K562 (cell line): ENCODE results near the gene CMIP. TPM values are rescaled to one million over a fixed set of nuclear protein-coding genes. Genes with fewer than 3 reads are reported as not detected.

Experiments used
- ATAC-seq: fragments of 200-7000 bp; cut with Tn5 transposase; 3 replicates; pipeline ENCODE4 v1.9.1; 2020; ENCODE audit warnings: moderate library complexity
- BruUV-seq: library from RNA; stranded (reverse); fragments of 400-500 nt; replicated peaks from 2 replicates; lab custom pipeline; 2021; lab: Mats Ljungman, UMichigan
- CTCF ChIA-PET: fragments of 300-600 bp; formaldehyde crosslinking; extraction: SDS; loops from one replicate; lab custom pipeline; 2021; ENCODE audit warnings: low intra/inter-chr PET ratio; lab: Yijun Ruan, JAX
- POLR2A ChIA-PET: fragments of 300-600, 350-650 bp; sonication (Branson Sonifier 250); formaldehyde crosslinking; extraction: SDS; loops from one replicate; lab custom pipeline; 2021; ENCODE audit warnings: antibody characterized with exemption, inconsistent platforms; lab: Yijun Ruan, JAX
- DNase-seq, 4 experiments: peaks; one replicate each; pipeline versions ENCODE4 v3.0.0 to v3.0.0-alpha.2; 2011 to 2018; ENCODE audit warnings: low spot score in 3 of 4, mixed read lengths in 3 of 4; ENCODE audit errors: extremely low read depth in 1 of 4
- FAIRE-seq: peaks from 2 replicates; lab custom pipeline; 2011; peaks lifted over from hg19 to GRCh38; lab: Jason Lieb, UNC
- H2AFZ ChIP-seq: 2 replicates; pipeline ENCODE4 v1.6.0; 2011; ENCODE audit warnings: low read depth, low read length, control low read depth, inconsistent platforms
- H3K27ac ChIP-seq: fragments of 200-600 bp; 3 replicates; pipeline ENCODE4 v1.8.0; 2011; ENCODE audit warnings: low read depth, mild to moderate bottlenecking, control low read depth, inconsistent platforms, low read length, moderate library complexity, mixed read lengths; ENCODE audit errors: extremely low read depth
- H3K27me3 ChIP-seq, 2 experiments: fragments of 300-600 bp in 1 of 2; 2 replicates in 1 of 2; 3 replicates in 1 of 2; pipeline versions ENCODE4 v1.6.0 to v1.8.0; 2011; ENCODE audit warnings: inconsistent platforms in 2 of 2, low read length in 2 of 2, mild to moderate bottlenecking in 1 of 2, mixed read lengths in 1 of 2, moderate library complexity in 1 of 2; ENCODE audit not compliant: control insufficient read depth in 2 of 2, insufficient read depth in 2 of 2
- H3K36me3 ChIP-seq: fragments of 300-600 bp; 3 replicates; pipeline ENCODE4 v1.8.0; 2011; ENCODE audit warnings: mild to moderate bottlenecking, low read length, inconsistent platforms; ENCODE audit not compliant: control insufficient read depth, insufficient read depth
- H3K4me1 ChIP-seq, 2 experiments: fragments of 200-600 bp in 1 of 2; replicated peaks in 1 of 2; 2 replicates in 1 of 2; 3 replicates in 1 of 2; pipeline versions ENCODE4 v1.5.1 to v1.8.0; 2011; ENCODE audit warnings: inconsistent platforms in 2 of 2, low read length in 2 of 2, mild to moderate bottlenecking in 1 of 2, mixed read lengths in 1 of 2, moderate library complexity in 1 of 2; ENCODE audit not compliant: control insufficient read depth in 2 of 2, insufficient read depth in 2 of 2
- H3K4me2 ChIP-seq: 2 replicates; pipeline ENCODE4 v1.6.1; 2011; ENCODE audit warnings: low read length, control low read depth, inconsistent platforms, mixed read lengths; ENCODE audit not compliant: insufficient read depth
- H3K4me3 ChIP-seq: fragments of 200-600 bp; sonication (generic), shearing (Covaris generic); 2 replicates; pipeline ENCODE4 v1.5.1; 2016; ENCODE audit warnings: control low read depth, inconsistent platforms
- H3K79me2 ChIP-seq: fragments of 200-600 bp; 3 replicates; pipeline ENCODE4 v1.8.0; 2011; ENCODE audit warnings: low read length, inconsistent platforms; ENCODE audit not compliant: control insufficient read depth, insufficient read depth
- H3K9ac ChIP-seq, 2 experiments: 2 replicates each; pipeline versions ENCODE4 v1.6.0 to v1.6.1; 2011; ENCODE audit warnings: low read depth in 2 of 2, low read length in 2 of 2, control low read depth in 1 of 2, inconsistent platforms in 1 of 2, mild to moderate bottlenecking in 1 of 2, mixed read lengths in 1 of 2; ENCODE audit not compliant: insufficient read depth in 1 of 2
- H3K9me1 ChIP-seq: one replicate; pipeline ENCODE4 v1.6.0; 2011; ENCODE audit warnings: inconsistent platforms, mild to moderate bottlenecking, low read length, moderate library complexity; ENCODE audit not compliant: control insufficient read depth, insufficient read depth
- H3K9me3 ChIP-seq: replicated peaks from 2 replicates; pipeline ENCODE4 v1.5.1; 2011; ENCODE audit warnings: low read depth, low read length, inconsistent platforms; ENCODE audit not compliant: control insufficient read depth, insufficient read depth
- H4K20me1 ChIP-seq: replicated peaks from 2 replicates; pipeline ENCODE4 v1.6.1; 2011; ENCODE audit warnings: low read length, inconsistent platforms, mixed read lengths; ENCODE audit not compliant: control insufficient read depth, insufficient read depth
- CBX8 ChIP-seq: fragments of 200-600 bp; sonication (generic); IDR thresholded peaks from 2 replicates; pipeline ENCODE4 v1.6.1; 2012; ENCODE audit warnings: borderline replicate concordance, mixed run types, low read depth, mild to moderate bottlenecking, moderate library complexity, mixed read lengths, low read length, control low read depth, inconsistent platforms; ENCODE audit not compliant: poor library complexity, severe bottlenecking; ENCODE audit errors: extremely low read depth
- ETS1 ChIP-seq: conservative IDR thresholded peaks from 2 replicates; pipeline ENCODE4 v1.6.1; 2011; ENCODE audit warnings: low read depth, mild to moderate bottlenecking, low read length; ENCODE audit not compliant: control insufficient read depth
- GTF2A2 ChIP-seq: IDR thresholded peaks from 2 replicates; pipeline ENCODE4 v1.6.1; 2016; ENCODE audit warnings: mild to moderate bottlenecking, missing genetic modification characterization, missing compliant biosample characterization
- NBN ChIP-seq: fragments of 450-650 bp; IDR thresholded peaks from 2 replicates; pipeline ENCODE4 v1.6.1; 2016; ENCODE audit warnings: low read depth, mild to moderate bottlenecking
- SMARCE1 ChIP-seq: fragments of 450-650 bp; IDR thresholded peaks from 2 replicates; pipeline ENCODE4 v1.7.1; 2016; ENCODE audit warnings: mild to moderate bottlenecking
- WGBS: fragments of 100-300 bp; shearing (Covaris generic); methylation state at CpG from one replicate; pipeline ENCODE4 v1.1.6; 2016; ENCODE audit warnings: low coverage, mixed read lengths; ENCODE audit not compliant: insufficient coverage; ENCODE audit errors: missing lambda C conversion rate; 5-methylcytosine and 5-hydroxymethylcytosine counted together
- in situ Hi-C: fragments of 300-500 bp; cut with MboI; formaldehyde crosslinking; loops from 4 replicates; pipeline ENCODE4 v1.15.0; 2018; ENCODE audit warnings: inconsistent platforms, mixed read lengths
- intact Hi-C: fragments of 100-400 bp; cut with micrococcal nuclease; formaldehyde crosslinking; loops from 2 replicates; pipeline ENCODE4 v1.14.2; 2022
- polyA plus RNA-seq, 8 experiments: library from polyadenylated mRNA; depleted of rRNA in 4 of 8; stranded (reverse) in 5 of 8; unstranded in 3 of 8; fragments of >200 nt; fragmentation: Nextera tagmentation in 2 of 8; fragmentation: Illumina TruSeq in 1 of 8; extraction: Ambion mirVana in 2 of 8; extraction: Trizol in 1 of 8; gene quantifications; 2 replicates each; pipeline versions ENCODE4 v1.2.1 to v1.2.3, GENCODE V29; 2011 to 2014; ENCODE audit warnings: inconsistent platforms in 1 of 8, missing spikeins in 1 of 8
- total RNA-seq, 7 experiments: library from RNA; depleted of rRNA in 6 of 7; stranded (reverse); fragments of >200 nt in 6 of 7; fragmentation: Illumina TruSeq in 2 of 7; extraction: Trizol in 2 of 7; gene quantifications; 2 replicates each; pipeline versions ENCODE4 v1.2.1 to v1.2.3, GENCODE V29; 2011 to 2021; ENCODE audit warnings: low replicate concordance in 1 of 7

Gene CMIP
- total and polyA plus RNA-seq, 9 of the 15 experiments (the other 6 are each of a cell fraction or from before 2014, with no cell fraction given) = 0.94 to 82.5 (median 10.3) TPM

DNA sequence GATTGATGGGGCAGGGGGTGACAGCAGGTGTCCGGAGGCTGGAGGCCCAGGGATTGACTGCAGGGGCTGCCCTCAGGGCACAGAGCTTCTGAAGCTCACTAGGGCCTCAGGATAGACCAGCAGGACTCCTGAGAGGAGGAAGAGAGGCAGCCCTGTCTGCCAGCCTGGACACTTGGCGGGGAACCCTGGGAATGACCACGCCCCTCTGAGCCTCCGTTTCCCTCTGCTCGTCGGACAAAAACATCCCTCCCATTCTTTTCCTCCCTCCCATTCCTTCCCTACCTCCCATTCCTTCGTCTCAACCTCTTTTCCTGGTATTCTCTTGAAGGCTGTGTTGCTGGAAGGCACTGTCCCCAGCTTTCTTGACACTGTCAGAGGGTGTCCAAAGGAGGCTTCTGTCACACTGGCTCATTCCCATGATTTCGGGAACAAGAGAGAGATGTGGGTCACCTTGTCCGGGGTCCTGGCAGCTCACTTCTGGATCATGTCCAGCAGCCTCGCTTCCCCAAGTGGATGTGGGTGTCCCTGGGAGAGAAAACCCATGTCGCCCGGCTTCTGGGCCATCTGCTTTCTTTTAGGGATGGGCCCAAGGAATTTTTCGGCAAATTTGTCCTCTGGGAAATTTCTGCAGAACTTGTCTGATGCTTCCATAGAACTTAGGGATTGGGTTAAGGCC is 145.5 kb downstream of the CMIP start:
- no peaks in the 10 kb centered on the region for H3K9me3 ChIP-seq
- peaks cover 13 to 15% of the 10 kb centered on the region in 2 experiments for H3K4me1 ChIP-seq
- H3K36me3 ChIP-seq = no peaks in the 10 kb centered on the region
- H3K4me3 ChIP-seq = no peak overlapping the region
- H2AFZ ChIP-seq = no peak overlapping the region
- FAIRE-seq (no peak), DNase-seq (no peak), ATAC-seq (no peak)
- intact Hi-C loops (no loop called here), in situ Hi-C loops (no loop called here)
- H4K20me1 ChIP-seq = peaks cover 37% of the 10 kb centered on the region; the same call in 1 of the 2 replicates
- H3K4me2 ChIP-seq = no peak overlapping the region
- no TSS peak for BruUV-seq
- TF ChIP-seq NBN (no peak), SMARCE1 (no peak), CBX8 (no peak), GTF2A2 (no peak), ETS1 (no peak)
- H3K9me1 ChIP-seq = peaks cover 3% of the 10 kb centered on the region
- ChIA-PET POLR2A (no interaction called here), CTCF (no interaction called here)
- no peak overlapping the region for H3K9ac ChIP-seq
- peaks cover 29% of the 10 kb centered on the region for H3K79me2 ChIP-seq
- 68% methylated on average over 12 of the region's 13 CpGs for WGBS
- H3K27me3 ChIP-seq = no peaks in the 10 kb centered on the region
- no peak overlapping the region for H3K27ac ChIP-seq
